ENCODE results near the gene ITGAX.

The ITGAX gene

GRCh38 chr16:31407406-31407805 lies 52.4 kb downstream of the ITGAX start:
- Histone ChIP-seq H3K36me3 (ENCODE audit: control insufficient read depth in 4 of 4, insufficient read depth in 4 of 4, low read length in 3 of 4) (no peaks in the 10 kb centered on the region), H3K9me3 (ENCODE audit: control extremely low read depth in 1 of 5, control insufficient read depth in 4 of 5, insufficient read depth in 2 of 5, low read depth in 1 of 5, low read length in 4 of 5) (no peaks in the 10 kb centered on the region), H3K4me1 (ENCODE audit: control extremely low read depth in 1 of 4, control insufficient read depth in 4 of 4, insufficient read depth in 4 of 4, low read length in 3 of 4) (peaks cover 0 to 18% (median 6%) of the 10 kb centered on the region in 4 experiments), H3K27ac (ENCODE audit: insufficient read depth in 1 of 2, low read depth in 1 of 2, low read length in 2 of 2, poor library complexity in 1 of 2, severe bottlenecking in 2 of 2) (no peak overlapping the region), H3K4me3 (ENCODE audit: control insufficient read depth in 1 of 7, extremely low read depth in 1 of 7, insufficient read depth in 4 of 7, low read depth in 2 of 7, low read length in 6 of 7) (no peak overlapping the region), H3K27me3 (replicated peaks in 2 of 5; ENCODE audit: control insufficient read depth in 4 of 5, insufficient read depth in 5 of 5, low read length in 4 of 5) (no peaks in the 10 kb centered on the region)
- POLR2A ChIA-PET = no interaction called here
- WGBS (ENCODE audit: insufficient coverage) = 98% methylated on average over 7 of the region's 8 CpGs
- CTCF ChIA-PET = interaction anchor here (1.6 kb wide), 1 partner anchor 13 kb away, joined by 4 read pairs; no protein-coding TSS in a partner anchor
- DNase-seq = no peak

DNA sequence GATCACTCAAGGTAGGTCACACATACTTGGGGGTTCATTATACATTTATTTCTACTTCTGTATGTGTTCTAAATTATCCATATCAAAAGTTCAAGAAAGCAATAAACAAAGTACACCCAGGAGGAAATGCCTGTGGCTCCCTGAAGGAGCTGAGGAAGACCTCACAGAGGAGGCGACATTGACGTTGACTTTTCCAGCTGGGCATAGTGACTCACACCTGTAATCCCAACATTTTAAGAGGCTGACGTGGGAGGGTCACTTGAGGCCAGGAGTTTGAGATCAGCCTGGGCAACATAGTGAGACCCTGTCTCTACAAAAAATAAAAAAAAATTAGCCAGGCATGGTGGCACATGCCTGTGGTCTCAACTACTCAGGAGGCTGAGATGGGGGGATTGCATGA lies 54.5 kb downstream of the ITGAX start:
- H3K27ac ChIP-seq (ENCODE audit: insufficient read depth in 1 of 2, low read depth in 1 of 2, low read length in 2 of 2, poor library complexity in 1 of 2, severe bottlenecking in 2 of 2) = no peak overlapping the region
- H3K27me3 ChIP-seq (replicated peaks in 2 of 5; ENCODE audit: control insufficient read depth in 4 of 5, insufficient read depth in 5 of 5, low read length in 4 of 5) = peaks cover 0 to 3% (median 0%) of the 10 kb centered on the region in 5 experiments
- peaks cover 0 to 2% (median 0%) of the 10 kb centered on the region in 4 experiments for H3K4me1 ChIP-seq (ENCODE audit: control extremely low read depth in 1 of 4, control insufficient read depth in 4 of 4, insufficient read depth in 4 of 4, low read length in 3 of 4)
- no peak for DNase-seq
- WGBS (ENCODE audit: insufficient coverage) = 83% methylated on average over 1 of the region's 3 CpGs
- POLR2A ChIA-PET = no interaction called here
- CTCF ChIA-PET = no interaction called here
- no peaks in the 10 kb centered on the region for H3K36me3 ChIP-seq (ENCODE audit: control insufficient read depth in 4 of 4, insufficient read depth in 4 of 4, low read length in 3 of 4)
- no peaks in the 10 kb centered on the region for H3K9me3 ChIP-seq (ENCODE audit: control extremely low read depth in 1 of 5, control insufficient read depth in 4 of 5, insufficient read depth in 2 of 5, low read depth in 1 of 5, low read length in 4 of 5)
- no peak overlapping the region for H3K4me3 ChIP-seq (ENCODE audit: control insufficient read depth in 1 of 7, extremely low read depth in 1 of 7, insufficient read depth in 4 of 7, low read depth in 2 of 7, low read length in 6 of 7)

DNA sequence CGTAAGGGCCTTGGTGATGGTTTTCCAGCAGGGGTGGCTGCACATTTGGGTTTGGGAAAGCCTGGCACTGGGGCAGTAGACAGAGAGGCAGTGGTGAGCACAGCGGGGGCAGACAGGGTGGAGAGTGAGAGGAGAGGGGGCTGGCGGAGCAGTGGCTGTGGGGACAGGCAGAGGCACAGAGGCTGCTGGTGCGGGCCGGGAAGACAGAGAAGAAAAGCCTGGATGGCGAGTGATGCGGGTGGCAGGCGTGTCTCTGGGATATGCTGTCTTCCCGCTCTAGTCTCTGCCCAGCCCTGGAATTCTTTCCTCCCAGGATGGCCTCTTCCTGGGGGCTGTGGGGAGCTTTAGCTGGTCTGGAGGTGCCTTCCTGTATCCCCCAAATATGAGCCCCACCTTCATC lies 55.1 kb downstream of the ITGAX start:
- Histone ChIP-seq H3K27ac (ENCODE audit: insufficient read depth in 1 of 2, low read depth in 1 of 2, low read length in 2 of 2, poor library complexity in 1 of 2, severe bottlenecking in 2 of 2) (no peak overlapping the region), H3K9me3 (ENCODE audit: control extremely low read depth in 1 of 5, control insufficient read depth in 4 of 5, insufficient read depth in 2 of 5, low read depth in 1 of 5, low read length in 4 of 5) (no peaks in the 10 kb centered on the region), H3K4me1 (ENCODE audit: control extremely low read depth in 1 of 4, control insufficient read depth in 4 of 4, insufficient read depth in 4 of 4, low read length in 3 of 4) (no peaks in the 10 kb centered on the region), H3K36me3 (ENCODE audit: control insufficient read depth in 4 of 4, insufficient read depth in 4 of 4, low read length in 3 of 4) (no peaks in the 10 kb centered on the region), H3K27me3 (replicated peaks in 2 of 5; ENCODE audit: control insufficient read depth in 4 of 5, insufficient read depth in 5 of 5, low read length in 4 of 5) (peaks cover 0 to 3% (median 0%) of the 10 kb centered on the region in 5 experiments), H3K4me3 (ENCODE audit: control insufficient read depth in 1 of 7, extremely low read depth in 1 of 7, insufficient read depth in 4 of 7, low read depth in 2 of 7, low read length in 6 of 7) (no peak overlapping the region)
- CTCF ChIA-PET = no interaction called here
- 91% methylated on average over 9 of the region's 9 CpGs for WGBS (ENCODE audit: insufficient coverage)
- no peak for DNase-seq
- POLR2A ChIA-PET = no interaction called here

GRCh38 chr16:31411024-31411844 lies 56.3 kb downstream of the ITGAX start:
- no peaks in the 10 kb centered on the region for H3K4me1 ChIP-seq (ENCODE audit: control extremely low read depth in 1 of 4, control insufficient read depth in 4 of 4, insufficient read depth in 4 of 4, low read length in 3 of 4)
- CTCF ChIA-PET = interaction anchor here (1.1 kb wide), 1 partner anchor 14 kb away, joined by 3 read pairs; no protein-coding TSS in a partner anchor

GRCh38 chr16:31412750-31413149 lies 57.8 kb downstream of the ITGAX start:
- ChIA-PET POLR2A (no interaction called here), CTCF (no interaction called here)
- Histone ChIP-seq H3K27ac (ENCODE audit: insufficient read depth in 1 of 2, low read depth in 1 of 2, low read length in 2 of 2, poor library complexity in 1 of 2, severe bottlenecking in 2 of 2) (no peak overlapping the region), H3K4me3 (ENCODE audit: control insufficient read depth in 1 of 7, extremely low read depth in 1 of 7, insufficient read depth in 4 of 7, low read depth in 2 of 7, low read length in 6 of 7) (no peak overlapping the region), H3K27me3 (replicated peaks in 2 of 5; ENCODE audit: control insufficient read depth in 4 of 5, insufficient read depth in 5 of 5, low read length in 4 of 5) (peaks cover 0 to 3% (median 0%) of the 10 kb centered on the region in 5 experiments), H3K36me3 (ENCODE audit: control insufficient read depth in 4 of 4, insufficient read depth in 4 of 4, low read length in 3 of 4) (no peaks in the 10 kb centered on the region), H3K9me3 (ENCODE audit: control extremely low read depth in 1 of 5, control insufficient read depth in 4 of 5, insufficient read depth in 2 of 5, low read depth in 1 of 5, low read length in 4 of 5) (no peaks in the 10 kb centered on the region), H3K4me1 (ENCODE audit: control extremely low read depth in 1 of 4, control insufficient read depth in 4 of 4, insufficient read depth in 4 of 4, low read length in 3 of 4) (no peaks in the 10 kb centered on the region)
- WGBS (ENCODE audit: insufficient coverage) = 97% methylated on average over 8 of the region's 10 CpGs
- DNase-seq = no peak

More at GRCh38 chr16:31411024-31411844, 56.3 kb downstream of the ITGAX start:
- Histone ChIP-seq H3K9me3 (ENCODE audit: control extremely low read depth in 1 of 5, control insufficient read depth in 4 of 5, insufficient read depth in 2 of 5, low read depth in 1 of 5, low read length in 4 of 5) (no peaks in the 10 kb centered on the region), H3K27me3 (replicated peaks in 2 of 5; ENCODE audit: control insufficient read depth in 4 of 5, insufficient read depth in 5 of 5, low read length in 4 of 5) (peaks cover 0 to 3% (median 0%) of the 10 kb centered on the region in 5 experiments), H3K27ac (ENCODE audit: insufficient read depth in 1 of 2, low read depth in 1 of 2, low read length in 2 of 2, poor library complexity in 1 of 2, severe bottlenecking in 2 of 2) (no peak overlapping the region), H3K4me3 (ENCODE audit: control insufficient read depth in 1 of 7, extremely low read depth in 1 of 7, insufficient read depth in 4 of 7, low read depth in 2 of 7, low read length in 6 of 7) (no peak overlapping the region), H3K36me3 (ENCODE audit: control insufficient read depth in 4 of 4, insufficient read depth in 4 of 4, low read length in 3 of 4) (no peaks in the 10 kb centered on the region)
- POLR2A ChIA-PET = no interaction called here
- no peak for DNase-seq
- WGBS (ENCODE audit: insufficient coverage) = 99% methylated on average over 15 of the region's 22 CpGs

GRCh38 chr16:31413381-31413780 lies 58.4 kb downstream of the ITGAX start:
- H3K36me3 ChIP-seq (ENCODE audit: control insufficient read depth in 4 of 4, insufficient read depth in 4 of 4, low read length in 3 of 4) = no peaks in the 10 kb centered on the region
- H3K4me3 ChIP-seq (ENCODE audit: control insufficient read depth in 1 of 7, extremely low read depth in 1 of 7, insufficient read depth in 4 of 7, low read depth in 2 of 7, low read length in 6 of 7) = no peak overlapping the region
- 100% methylated on average over 2 of the region's 5 CpGs for WGBS (ENCODE audit: insufficient coverage)
- H3K4me1 ChIP-seq (ENCODE audit: control extremely low read depth in 1 of 4, control insufficient read depth in 4 of 4, insufficient read depth in 4 of 4, low read length in 3 of 4) = no peaks in the 10 kb centered on the region
- ChIA-PET CTCF (no interaction called here), POLR2A (no interaction called here)
- no peak overlapping the region for H3K27ac ChIP-seq (ENCODE audit: insufficient read depth in 1 of 2, low read depth in 1 of 2, low read length in 2 of 2, poor library complexity in 1 of 2, severe bottlenecking in 2 of 2)
- no peak for DNase-seq
- H3K27me3 ChIP-seq (replicated peaks in 2 of 5; ENCODE audit: control insufficient read depth in 4 of 5, insufficient read depth in 5 of 5, low read length in 4 of 5) = peaks cover 0 to 3% (median 0%) of the 10 kb centered on the region in 5 experiments
- H3K9me3 ChIP-seq (ENCODE audit: control extremely low read depth in 1 of 5, control insufficient read depth in 4 of 5, insufficient read depth in 2 of 5, low read depth in 1 of 5, low read length in 4 of 5) = no peaks in the 10 kb centered on the region

- no peaks in the 10 kb centered on the region for H3K4me1 ChIP-seq (ENCODE audit: control extremely low read depth in 1 of 4, control insufficient read depth in 4 of 4, insufficient read depth in 4 of 4, low read length in 3 of 4)
- no peak overlapping the region for H3K4me3 ChIP-seq (ENCODE audit: control insufficient read depth in 1 of 7, extremely low read depth in 1 of 7, insufficient read depth in 4 of 7, low read depth in 2 of 7, low read length in 6 of 7)
- POLR2A ChIA-PET = no interaction called here
- CTCF ChIA-PET = no interaction called here
- peaks cover 0 to 3% (median 0%) of the 10 kb centered on the region in 5 experiments for H3K27me3 ChIP-seq (replicated peaks in 2 of 5; ENCODE audit: control insufficient read depth in 4 of 5, insufficient read depth in 5 of 5, low read length in 4 of 5)
- WGBS (ENCODE audit: insufficient coverage) = 100% methylated on average over 3 of the region's 4 CpGs
- H3K27ac ChIP-seq (ENCODE audit: insufficient read depth in 1 of 2, low read depth in 1 of 2, low read length in 2 of 2, poor library complexity in 1 of 2, severe bottlenecking in 2 of 2) = no peak overlapping the region
- no peaks in the 10 kb centered on the region for H3K9me3 ChIP-seq (ENCODE audit: control extremely low read depth in 1 of 5, control insufficient read depth in 4 of 5, insufficient read depth in 2 of 5, low read depth in 1 of 5, low read length in 4 of 5)
- no peaks in the 10 kb centered on the region for H3K36me3 ChIP-seq (ENCODE audit: control insufficient read depth in 4 of 4, insufficient read depth in 4 of 4, low read length in 3 of 4)
- DNase-seq = no peak
Observed at GRCh38 chr16:31413943-31414342, 59.0 kb downstream of the ITGAX start.

Data from common myeloid progenitor, CD34-positive (primary cell).